Measurements from ENCODE around the gene KRTAP9-6. TPM values are rescaled to one million over a fixed set of nuclear protein-coding genes. Genes with fewer than 3 reads are reported as not detected.
"Not testable (repeated sequence)": the region's sequence is repeated elsewhere in the genome, so short reads cannot be mapped to it uniquely, and the experiment has no call there.

Gene KRTAP9-6
- polyA plus RNA-seq, 1 of the 3 experiments (the other 2 are of a cell fraction): not detected

DNA sequence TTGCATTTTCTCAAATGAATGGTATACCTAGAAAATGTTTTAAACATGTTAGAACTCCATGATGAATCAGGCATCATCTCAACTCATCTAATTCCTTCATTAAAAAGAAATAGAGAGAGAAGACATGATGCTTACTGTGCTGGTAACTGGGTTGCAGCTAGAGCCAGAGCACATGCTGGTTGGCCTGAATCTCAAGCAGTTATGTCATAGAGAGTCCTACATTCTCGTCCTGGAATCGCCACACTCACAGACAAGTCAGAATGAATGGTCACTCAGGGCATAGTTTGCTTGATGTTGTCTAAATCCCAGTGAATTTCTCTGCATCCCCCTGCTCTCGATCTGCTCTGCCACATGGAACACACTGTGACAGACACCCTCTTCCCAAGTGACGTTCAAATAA is 28.1 kb upstream of the KRTAP9-6 start:
- H3K4me2 ChIP-seq; H3K27ac ChIP-seq (ENCODE audit: low read depth in 2 of 2, low read length in 1 of 2); CTCF ChIA-PET; H3F3A ChIP-seq (replicated peaks; ENCODE audit: insufficient read depth); H3K9me2 ChIP-seq; H4K20me1 ChIP-seq (ENCODE audit: insufficient read depth); H3K36me3 ChIP-seq (replicated peaks in 1 of 2; ENCODE audit: control insufficient read depth in 1 of 2, insufficient read depth in 2 of 2, low read length in 1 of 2); DNase-seq; H3K4me3 ChIP-seq (ENCODE audit: low read depth in 2 of 2, low read length in 1 of 2); H3K79me2 ChIP-seq (ENCODE audit: insufficient read depth); H2AFZ ChIP-seq (ENCODE audit: low read depth); H3K9me3 ChIP-seq; POLR2A ChIA-PET; H3K9ac ChIP-seq; H3K4me1 ChIP-seq (ENCODE audit: control insufficient read depth in 1 of 2, insufficient read depth in 2 of 2, low read depth in 1 of 2, low read length in 1 of 2): not testable (repeated sequence)
- H3K27me3 ChIP-seq (ENCODE audit: insufficient read depth): peaks cover 20% of the 10 kb centered on the region; the same call in 1 of the 2 replicates
- WGBS (ENCODE audit: low lambda C conversion rate): 12% methylated on average over 4 of the region's 4 CpGs

DNA sequence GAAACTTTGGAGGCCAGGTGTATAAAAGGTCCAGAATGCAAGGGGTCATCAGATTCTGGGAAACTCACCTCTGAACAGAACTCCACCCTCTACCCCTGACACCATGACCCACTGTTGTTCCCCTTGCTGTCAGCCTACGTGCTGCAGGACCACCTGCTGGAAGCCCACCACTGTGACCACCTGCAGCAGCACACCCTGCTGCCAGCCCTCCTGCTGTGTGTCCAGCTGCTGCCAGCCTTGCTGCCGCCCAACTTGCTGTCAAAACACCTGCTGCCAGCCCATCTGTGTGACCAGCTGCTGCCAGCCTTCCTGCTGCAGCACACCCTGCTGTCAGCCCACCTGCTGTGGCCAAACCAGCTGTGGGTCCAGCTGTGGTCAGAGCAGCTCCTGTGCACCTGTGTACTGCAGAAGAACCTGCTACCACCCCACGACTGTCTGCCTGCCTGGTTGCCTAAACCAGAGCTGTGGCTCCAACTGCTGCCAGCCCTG is 27.2 kb upstream of the KRTAP9-6 start, which contains the start of gene KRTAP9-8:
KRTAP9-8 (plus strand) TSS at position 51 of the 489 bp plus-strand sequence; CDS start at position 104, 53 bp downstream.
- peaks cover 12% of the 10 kb centered on the region; the same call in 1 of the 2 replicates for H3K27me3 ChIP-seq (ENCODE audit: insufficient read depth)
- H3K4me3 ChIP-seq (ENCODE audit: low read depth in 2 of 2, low read length in 1 of 2); POLR2A ChIA-PET; H3K9me3 ChIP-seq; H2AFZ ChIP-seq (ENCODE audit: low read depth); H3K79me2 ChIP-seq (ENCODE audit: insufficient read depth); H3K9me2 ChIP-seq; H3K27ac ChIP-seq (ENCODE audit: low read depth in 2 of 2, low read length in 1 of 2); H3K4me1 ChIP-seq (ENCODE audit: control insufficient read depth in 1 of 2, insufficient read depth in 2 of 2, low read depth in 1 of 2, low read length in 1 of 2); H3K36me3 ChIP-seq (replicated peaks in 1 of 2; ENCODE audit: control insufficient read depth in 1 of 2, insufficient read depth in 2 of 2, low read length in 1 of 2); DNase-seq; H3K9ac ChIP-seq; CTCF ChIA-PET; H3K4me2 ChIP-seq; H3F3A ChIP-seq (replicated peaks; ENCODE audit: insufficient read depth); H4K20me1 ChIP-seq (ENCODE audit: insufficient read depth): not testable (repeated sequence)
- 6% methylated on average over 2 of the region's 3 CpGs for WGBS (ENCODE audit: low lambda C conversion rate)

DNA sequence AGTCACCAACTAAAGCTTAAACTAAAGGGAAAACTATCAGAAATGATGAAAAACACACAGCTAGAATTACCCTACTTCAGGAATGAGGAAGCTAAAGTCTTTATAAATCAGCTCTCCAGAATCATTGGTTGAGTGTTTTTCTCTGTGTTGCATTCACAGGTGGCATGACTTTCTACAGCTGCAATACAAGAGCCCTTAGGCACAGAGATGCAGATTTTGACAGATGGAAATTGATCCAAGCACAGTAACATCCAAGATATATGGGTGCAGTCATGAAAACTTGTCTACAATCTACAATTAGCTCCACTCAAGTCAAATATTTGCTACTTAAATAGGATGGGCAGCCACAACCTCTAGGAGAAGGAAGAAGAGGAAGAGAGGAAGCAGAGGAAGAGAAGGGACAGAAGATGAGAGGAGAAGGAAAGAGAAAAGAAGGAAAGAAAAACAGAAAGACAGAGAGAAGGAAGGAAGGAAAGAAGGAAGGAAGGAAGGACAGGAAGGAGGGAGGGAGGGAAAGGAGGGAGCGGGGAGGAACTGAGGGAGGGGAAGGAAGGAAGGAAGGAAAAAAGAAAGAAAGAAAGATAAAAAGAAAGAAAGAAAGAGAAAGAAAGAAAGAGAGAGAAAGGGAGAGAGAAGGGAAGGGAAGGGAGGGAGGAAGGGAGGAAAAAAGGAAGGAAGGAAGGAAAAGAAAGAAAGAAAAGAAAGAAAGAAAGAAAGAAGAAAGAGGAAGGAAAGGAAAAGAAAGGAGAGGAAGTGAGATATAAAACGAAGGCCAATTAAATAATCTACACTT is 18.0 kb upstream of the KRTAP9-6 start:
- H3F3A ChIP-seq (replicated peaks; ENCODE audit: insufficient read depth); H2AFZ ChIP-seq (ENCODE audit: low read depth); H3K79me2 ChIP-seq (ENCODE audit: insufficient read depth); H3K9me3 ChIP-seq; H3K4me1 ChIP-seq (ENCODE audit: control insufficient read depth in 1 of 2, insufficient read depth in 2 of 2, low read depth in 1 of 2, low read length in 1 of 2); H3K4me2 ChIP-seq; CTCF ChIA-PET; H3K9ac ChIP-seq; DNase-seq; POLR2A ChIA-PET; H4K20me1 ChIP-seq (ENCODE audit: insufficient read depth); H3K9me2 ChIP-seq; H3K27ac ChIP-seq (ENCODE audit: low read depth in 2 of 2, low read length in 1 of 2); H3K4me3 ChIP-seq (ENCODE audit: low read depth in 2 of 2, low read length in 1 of 2); H3K36me3 ChIP-seq (replicated peaks in 1 of 2; ENCODE audit: control insufficient read depth in 1 of 2, insufficient read depth in 2 of 2, low read length in 1 of 2): not testable (repeated sequence)
- 7% methylated on average over 2 of the region's 2 CpGs for WGBS (ENCODE audit: low lambda C conversion rate)
- peaks cover 14% of the 10 kb centered on the region for H3K27me3 ChIP-seq (ENCODE audit: insufficient read depth)

DNA sequence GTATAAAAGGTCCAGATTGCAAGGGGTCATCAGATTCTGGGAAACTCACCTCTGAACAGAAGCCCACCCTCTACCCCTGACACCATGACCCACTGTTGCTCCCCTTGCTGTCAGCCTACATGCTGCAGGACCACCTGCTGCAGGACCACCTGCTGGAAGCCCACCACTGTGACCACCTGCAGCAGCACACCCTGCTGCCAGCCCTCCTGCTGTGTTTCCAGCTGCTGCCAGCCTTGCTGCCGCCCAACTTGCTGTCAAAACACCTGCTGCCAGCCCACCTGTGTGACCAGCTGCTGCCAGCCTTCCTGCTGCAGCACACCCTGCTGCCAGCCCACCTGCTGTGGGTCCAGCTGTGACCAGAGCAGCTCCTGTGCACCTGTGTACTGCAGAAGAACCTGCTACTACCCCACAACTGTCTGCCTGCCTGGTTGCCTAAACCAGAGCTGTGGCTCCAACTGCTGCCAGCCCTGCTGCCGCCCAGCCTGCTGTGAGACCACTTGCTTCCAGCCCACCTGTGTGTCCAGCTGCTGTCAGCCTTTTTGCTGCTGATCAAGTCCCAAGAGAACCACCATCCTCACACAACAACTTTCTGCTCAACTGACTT is 15.4 kb upstream of the KRTAP9-6 start, which contains the start of gene KRTAP9-4:
KRTAP9-4 (plus strand) TSS at position 51 of the 604 bp plus-strand sequence; CDS start at position 85, 34 bp downstream.
- H3K4me3 ChIP-seq (ENCODE audit: low read depth in 2 of 2, low read length in 1 of 2); H3K79me2 ChIP-seq (ENCODE audit: insufficient read depth); H3K36me3 ChIP-seq (replicated peaks in 1 of 2; ENCODE audit: control insufficient read depth in 1 of 2, insufficient read depth in 2 of 2, low read length in 1 of 2); H3K9ac ChIP-seq; H3K9me3 ChIP-seq; H2AFZ ChIP-seq (ENCODE audit: low read depth); H3K4me2 ChIP-seq; DNase-seq; H3K27ac ChIP-seq (ENCODE audit: low read depth in 2 of 2, low read length in 1 of 2); H3K9me2 ChIP-seq; POLR2A ChIA-PET; H4K20me1 ChIP-seq (ENCODE audit: insufficient read depth); CTCF ChIA-PET; H3F3A ChIP-seq (replicated peaks; ENCODE audit: insufficient read depth); H3K4me1 ChIP-seq (ENCODE audit: control insufficient read depth in 1 of 2, insufficient read depth in 2 of 2, low read depth in 1 of 2, low read length in 1 of 2): not testable (repeated sequence)
- H3K27me3 ChIP-seq (ENCODE audit: insufficient read depth): peaks cover 30% of the 10 kb centered on the region
- no CpG with 5 or more reads among the region's 2 CpGs for whole genome bisulfite sequencing (ENCODE audit: low lambda C conversion rate)

Measured in SK-N-SH (cell line).